ENCODE data around the gene CEP128. TPM values are rescaled to one million over a fixed set of nuclear protein-coding genes. Genes with fewer than 3 reads are reported as not detected.

CEP128 gene
- total RNA-seq, 1 donor from 2014 or later, result 11.5 TPM

GRCh38 chr14:80669426-80669825, 272.1 kb downstream of the CEP128 start:
- no peak for DNase-seq (ENCODE audit: low spot score)

GRCh38 chr14:80664576-80664975, 277.0 kb downstream of the CEP128 start:
- no peak for DNase-seq (ENCODE audit: low spot score)

GRCh38 chr14:80663541-80663940, 278.0 kb downstream of the CEP128 start:
- no peak for DNase-seq (ENCODE audit: low spot score)

GRCh38 chr14:80659783-80660182, 281.8 kb downstream of the CEP128 start:
- DNase-seq (ENCODE audit: low spot score), result no peak

GRCh38 chr14:80658733-80659132, 282.8 kb downstream of the CEP128 start:
- DNase-seq (ENCODE audit: low spot score), result no peak

- no peak for DNase-seq (ENCODE audit: low spot score)
Observed at GRCh38 chr14:80658155-80658554, 283.4 kb downstream of the CEP128 start.

GRCh38 chr14:80653956-80654355, 287.6 kb downstream of the CEP128 start:
- DNase-seq (ENCODE audit: low spot score), result no peak

- DNase-seq (ENCODE audit: low spot score), result no peak
Observed at GRCh38 chr14:80645667-80646413, 295.7 kb downstream of the CEP128 start.

- DNase-seq (ENCODE audit: low spot score), result no peak
Observed at GRCh38 chr14:80644826-80645225, 296.7 kb downstream of the CEP128 start.

- no peak for DNase-seq (ENCODE audit: low spot score)
Observed at GRCh38 chr14:80638620-80639515, 302.7 kb downstream of the CEP128 start.

- no peak for DNase-seq (ENCODE audit: low spot score)
Observed at GRCh38 chr14:80637756-80638619, 303.6 kb downstream of the CEP128 start.

GRCh38 chr14:80636071-80636470, 305.5 kb downstream of the CEP128 start:
- DNase-seq (ENCODE audit: low spot score), result no peak

GRCh38 chr14:80634106-80634758, 307.3 kb downstream of the CEP128 start:
- no peak for DNase-seq (ENCODE audit: low spot score)

- DNase-seq (ENCODE audit: low spot score), result no peak
Observed at GRCh38 chr14:80629606-80630005, 311.9 kb downstream of the CEP128 start.

- no peak for DNase-seq (ENCODE audit: low spot score)
Observed at GRCh38 chr14:80628547-80628946, 313.0 kb downstream of the CEP128 start.

GRCh38 chr14:80627745-80628144, 313.8 kb downstream of the CEP128 start:
- no peak for DNase-seq (ENCODE audit: low spot score)

GRCh38 chr14:80624581-80624980, 317.0 kb downstream of the CEP128 start:
- DNase-seq (ENCODE audit: low spot score), result no peak

GRCh38 chr14:80621701-80622100, 319.8 kb downstream of the CEP128 start:
- no peak for DNase-seq (ENCODE audit: low spot score)

GRCh38 chr14:80620434-80620833, 321.1 kb downstream of the CEP128 start:
- DNase-seq (ENCODE audit: low spot score), result no peak

GRCh38 chr14:80618751-80619329, 322.7 kb downstream of the CEP128 start:
- no peak for DNase-seq (ENCODE audit: low spot score)

GRCh38 chr14:80615831-80616230, 325.7 kb downstream of the CEP128 start:
- no peak for DNase-seq (ENCODE audit: low spot score)
